H1 (cell line): ENCODE data around the gene BRSK2. TPM values are rescaled to one million over a fixed set of nuclear protein-coding genes. Genes with fewer than 3 reads are reported as not detected.

Experiments used
- CTCF ChIA-PET: fragments of 300-600 bp; sonication (Branson Sonifier 250); formaldehyde crosslinking; loops from one replicate; lab custom pipeline; 2021; ENCODE audit not compliant: partially characterized antibody; lab: Charles Lee
- POLR2A ChIA-PET: fragments of 300-600 bp; sonication (Branson Sonifier 250); formaldehyde crosslinking; loops from one replicate; lab custom pipeline; 2021; ENCODE audit warnings: inconsistent platforms; ENCODE audit not compliant: partially characterized antibody; lab: Charles Lee
- DNase-seq, 2 experiments: peaks; one replicate each; pipeline versions ENCODE4 v3.0.0 to v3.0.0-alpha.2; 2010 to 2022; ENCODE audit warnings: low spot score in 2 of 2, low read depth in 1 of 2, mixed read lengths in 1 of 2
- FAIRE-seq: peaks from 2 replicates; lab custom pipeline; 2011; peaks lifted over from hg19 to GRCh38; lab: Jason Lieb, UNC
- H2AFZ ChIP-seq: 2 replicates; pipeline ENCODE4 v1.8.1; 2012; ENCODE audit warnings: low read length, inconsistent platforms
- H2AK5ac ChIP-seq: 2 replicates; pipeline ENCODE4 v1.6.1; 2013; ENCODE audit warnings: low read depth, low read length
- H2BK120ac ChIP-seq: replicated peaks from 2 replicates; pipeline ENCODE3; 2013; ENCODE audit warnings: low read depth, low read length, inconsistent platforms
- H2BK12ac ChIP-seq: 2 replicates; pipeline ENCODE4 v1.6.1; 2013; ENCODE audit warnings: low read depth, low read length
- H2BK15ac ChIP-seq: 2 replicates; pipeline ENCODE4 v1.6.1; 2013; ENCODE audit warnings: low read length
- H2BK20ac ChIP-seq: 2 replicates; pipeline ENCODE4 v1.6.1; 2013; ENCODE audit warnings: low read length
- H2BK5ac ChIP-seq: 2 replicates; pipeline ENCODE4 v1.6.1; 2013; ENCODE audit warnings: low read depth, low read length
- H3K14ac ChIP-seq: 2 replicates; pipeline ENCODE4 v1.6.1; 2013; ENCODE audit warnings: inconsistent platforms; ENCODE audit not compliant: insufficient read length
- H3K18ac ChIP-seq: 2 replicates; pipeline ENCODE4 v1.6.1; 2013; ENCODE audit warnings: low read length; ENCODE audit errors: extremely low read depth
- H3K23ac ChIP-seq: 2 replicates; pipeline ENCODE4 v1.6.1; 2013; ENCODE audit warnings: inconsistent platforms; ENCODE audit not compliant: insufficient read length
- H3K23me2 ChIP-seq: 2 replicates; pipeline ENCODE4 v1.6.1; 2013; ENCODE audit warnings: low read depth, low read length
- H3K27ac ChIP-seq: 2 replicates; pipeline ENCODE4 v1.6.1; 2011; ENCODE audit warnings: low read depth, low read length, inconsistent platforms
- H3K27me3 ChIP-seq, 4 experiments: replicated peaks in 1 of 4; 1 replicate in 1 of 4; 2 replicates in 3 of 4; pipeline versions ENCODE4 v1.6.1 to v1.8.1; 2011 to 2013; ENCODE audit warnings: low read length in 3 of 4, mild to moderate bottlenecking in 3 of 4, inconsistent platforms in 2 of 4, mixed read lengths in 2 of 4, moderate library complexity in 1 of 4; ENCODE audit not compliant: control insufficient read depth in 3 of 4, insufficient read depth in 3 of 4; ENCODE audit errors: extremely low read depth in 1 of 4
- H3K36me3 ChIP-seq, 4 experiments: 2 replicates each; pipeline versions ENCODE4 v1.6.1 to v1.8.1; 2011 to 2013; ENCODE audit warnings: mild to moderate bottlenecking in 4 of 4, low read length in 3 of 4, moderate library complexity in 2 of 4, control low read depth in 1 of 4, inconsistent platforms in 1 of 4; ENCODE audit not compliant: insufficient read depth in 4 of 4, control insufficient read depth in 2 of 4
- H3K4ac ChIP-seq: replicated peaks from 2 replicates; pipeline ENCODE3; 2013; ENCODE audit warnings: low read length, low read depth, mixed read lengths, inconsistent platforms; ENCODE audit not compliant: insufficient read length
- H3K4me1 ChIP-seq, 4 experiments: replicated peaks in 1 of 4; 1 replicate in 1 of 4; 2 replicates in 3 of 4; pipeline versions ENCODE4 v1.6.1 to v1.8.1; 2011 to 2013; ENCODE audit warnings: low read length in 3 of 4, inconsistent platforms in 2 of 4, mixed read lengths in 1 of 4; ENCODE audit not compliant: insufficient read depth in 4 of 4, control insufficient read depth in 3 of 4
- H3K4me2 ChIP-seq, 2 experiments: 2 replicates each; pipeline versions ENCODE4 v1.6.1 to v1.8.1; 2011 to 2013; ENCODE audit warnings: low read depth in 2 of 2, low read length in 2 of 2, control low read depth in 1 of 2, inconsistent platforms in 1 of 2, mild to moderate bottlenecking in 1 of 2; ENCODE audit not compliant: insufficient read depth in 1 of 2
- H3K4me3 ChIP-seq, 4 experiments: fragments of 200-600, 300-600 bp in 1 of 4; sonication (generic), shearing (Covaris generic), sonication (Bioruptor Twin) in 1 of 4; 2 replicates each; pipeline versions ENCODE4 v1.5.1 to v1.8.1; 2011 to 2016; ENCODE audit warnings: low read length in 4 of 4, low read depth in 3 of 4, control low read depth in 2 of 4, inconsistent platforms in 2 of 4, mild to moderate bottlenecking in 2 of 4, mixed read lengths in 1 of 4, moderate library complexity in 1 of 4; ENCODE audit not compliant: insufficient read depth in 2 of 4; ENCODE audit errors: extremely low read depth in 1 of 4
- H3K56ac ChIP-seq: replicated peaks from 2 replicates; pipeline ENCODE3; 2013; ENCODE audit warnings: low read depth, mild to moderate bottlenecking, mixed read lengths, low read length, inconsistent platforms; ENCODE audit not compliant: insufficient read length
- H3K79me1 ChIP-seq: 2 replicates; pipeline ENCODE4 v1.6.1; 2013; ENCODE audit warnings: low read depth, low read length, control low read depth
- H3K79me2 ChIP-seq, 2 experiments: 2 replicates each; pipeline versions ENCODE4 v1.6.1 to v1.8.1; 2012 to 2013; ENCODE audit warnings: low read length in 2 of 2, mild to moderate bottlenecking in 2 of 2, inconsistent platforms in 1 of 2; ENCODE audit not compliant: insufficient read depth in 2 of 2, control insufficient read depth in 1 of 2
- H3K9ac ChIP-seq, 4 experiments: replicated peaks in 1 of 4; 1 replicate in 1 of 4; 2 replicates in 3 of 4; pipeline versions ENCODE4 v1.6.1 to v1.8.1; 2011 to 2013; ENCODE audit warnings: low read depth in 3 of 4, low read length in 3 of 4, control low read depth in 2 of 4, mild to moderate bottlenecking in 2 of 4, moderate library complexity in 2 of 4, inconsistent platforms in 1 of 4; ENCODE audit errors: extremely low read depth in 1 of 4
- H3K9me3 ChIP-seq, 2 experiments: 2 replicates each; pipeline versions ENCODE4 v1.6.1 to v1.8.1; 2012 to 2013; ENCODE audit warnings: mild to moderate bottlenecking in 2 of 2, moderate library complexity in 2 of 2, control low read depth in 1 of 2, inconsistent platforms in 1 of 2, low read depth in 1 of 2, low read length in 1 of 2, mixed read lengths in 1 of 2; ENCODE audit not compliant: insufficient read depth in 2 of 2
- H4K20me1 ChIP-seq, 2 experiments: replicated peaks in 1 of 2; 2 replicates each; pipeline versions ENCODE3 to v1.8.1; 2011 to 2013; ENCODE audit warnings: inconsistent platforms in 2 of 2, low read length in 2 of 2, mild to moderate bottlenecking in 1 of 2; ENCODE audit not compliant: insufficient read depth in 2 of 2, control insufficient read depth in 1 of 2
- H4K5ac ChIP-seq: 2 replicates; pipeline ENCODE4 v1.6.1; 2013; ENCODE audit warnings: low read length, low read depth, mixed read lengths, inconsistent platforms; ENCODE audit not compliant: insufficient read length
- H4K8ac ChIP-seq: 2 replicates; pipeline ENCODE4 v1.8.0; 2013; ENCODE audit warnings: mild to moderate bottlenecking, moderate library complexity, low read length, inconsistent platforms; ENCODE audit not compliant: insufficient read depth; ENCODE audit errors: extremely low read depth
- H4K91ac ChIP-seq: replicated peaks from 2 replicates; pipeline ENCODE3; 2013; ENCODE audit warnings: low read length, mixed read lengths, inconsistent platforms; ENCODE audit not compliant: insufficient read length
- ASH2L ChIP-seq: fragments of 200-600, 300-600 bp; sonication (generic); IDR thresholded peaks from one replicate; pipeline ENCODE4 v1.7.1; 2017; ENCODE audit warnings: low read length
- CBX8 ChIP-seq: fragments of 300-800, 300-1000 bp; sonication (generic); IDR thresholded peaks from 2 replicates; pipeline ENCODE4 v1.7.1; 2016; ENCODE audit warnings: low read depth, low read length, borderline replicate concordance
- CEBPB ChIP-seq: IDR thresholded peaks from 2 replicates; pipeline ENCODE4 v1.6.1; 2012; ENCODE audit warnings: low read depth, low read length
- CHD1 ChIP-seq: IDR thresholded peaks from 2 replicates; pipeline ENCODE4 v1.6.1; 2012; ENCODE audit warnings: low read depth, low read length, improper control_type of control experiment
- CTBP2 ChIP-seq: IDR thresholded peaks from 2 replicates; pipeline ENCODE4 v1.7.0; 2011; ENCODE audit warnings: borderline replicate concordance, mild to moderate bottlenecking, moderate library complexity, mixed read lengths, low read length; ENCODE audit not compliant: insufficient read depth, insufficient read length
- EP300 ChIP-seq, 2 experiments: IDR thresholded peaks; 1 replicate in 1 of 2; 2 replicates in 1 of 2; pipeline ENCODE4 v1.6.1; 2011 to 2012; ENCODE audit warnings: low read depth in 2 of 2, low read length in 2 of 2, mild to moderate bottlenecking in 2 of 2, borderline replicate concordance in 1 of 2, inconsistent platforms in 1 of 2, moderate library complexity in 1 of 2
- GTF2F1 ChIP-seq: IDR thresholded peaks from 2 replicates; pipeline ENCODE4 v1.6.1; 2012; ENCODE audit warnings: low read depth, low read length, improper control_type of control experiment, borderline replicate concordance
- RAD21 ChIP-seq, 2 experiments: IDR thresholded peaks in 1 of 2; conservative IDR thresholded peaks in 1 of 2; 2 replicates each; pipeline ENCODE4 v1.6.1; 2011; ENCODE audit warnings: low read depth in 2 of 2, low read length in 2 of 2, improper control_type of control experiment in 1 of 2, inconsistent platforms in 1 of 2, mild to moderate bottlenecking in 1 of 2, moderate library complexity in 1 of 2
- RNF2 ChIP-seq: fragments of 200-900, 300-1000 bp; sonication (generic); IDR thresholded peaks from 2 replicates; pipeline ENCODE4 v1.7.1; 2016; ENCODE audit warnings: borderline replicate concordance, low read depth, mild to moderate bottlenecking, antibody characterized with exemption, low read length; ENCODE audit not compliant: poor library complexity, severe bottlenecking; ENCODE audit errors: missing control alignments
- SAP30 ChIP-seq: fragments of 300-600 bp; sonication (generic); IDR thresholded peaks from 2 replicates; pipeline ENCODE4 v1.7.1; 2012; ENCODE audit warnings: low read length, moderate library complexity, mild to moderate bottlenecking, inconsistent platforms; ENCODE audit not compliant: insufficient read depth, insufficient replicate concordance
- SP2 ChIP-seq: IDR thresholded peaks from 2 replicates; pipeline ENCODE4 v1.6.1; 2012; ENCODE audit warnings: mild to moderate bottlenecking, low read length, inconsistent platforms
- SP4 ChIP-seq: IDR thresholded peaks from 2 replicates; pipeline ENCODE4 v1.6.1; 2012; ENCODE audit warnings: low read length, inconsistent platforms
- TAF7 ChIP-seq: optimal IDR thresholded peaks from 2 replicates; pipeline ENCODE3; 2011; ENCODE audit warnings: low read depth, mild to moderate bottlenecking, inconsistent platforms, low read length, moderate library complexity, borderline replicate concordance
- WGBS, 2 experiments: shearing (Covaris generic) in 1 of 2; methylation state at CpG; one replicate each; pipeline versions ENCODE4 v1.1.6 to v1.1.7; 2013 to 2015; ENCODE audit warnings: low lambda C conversion rate in 2 of 2, mixed read lengths in 2 of 2, inconsistent platforms in 1 of 2, low coverage in 1 of 2, missing lambda C conversion rate in 1 of 2; ENCODE audit not compliant: insufficient replicate concordance in 2 of 2, insufficient coverage in 1 of 2, insufficient read length in 1 of 2; ENCODE audit errors: extremely low coverage in 1 of 2, missing lambda C conversion rate in 1 of 2; 5-methylcytosine and 5-hydroxymethylcytosine counted together
- polyA plus RNA-seq, 7 experiments: library from polyadenylated mRNA; depleted of rRNA in 3 of 7; stranded (reverse) in 5 of 7; unstranded in 2 of 7; fragments of >200 nt in 5 of 7; fragments of 200-250 nt in 2 of 7; gene quantifications; 1 replicate in 5 of 7; 2 replicates in 1 of 7; 4 replicates in 1 of 7; pipeline versions ENCODE4 v1.2.1 to v1.2.3, GENCODE V29; 2011 to 2013; ENCODE audit warnings: missing spikeins in 2 of 7, mixed read lengths in 2 of 7
- total RNA-seq: library from RNA; stranded (reverse); fragmentation: NEBNext Ultra II Directional; extraction: Animal tissue kit (Norgen Biotek cat#: 25700); gene quantifications from 2 replicates; pipeline ENCODE4 v1.2.1, GENCODE V29; 2021

BRSK2 gene
- total and polyA plus RNA-seq, 2 of the 8 experiments (the other 6 are each of a cell fraction or from before 2014, with no cell fraction given): 17.3 to 27.1 TPM

GRCh38 chr11:1403078-1403620, 13.4 kb downstream of the BRSK2 start:
- Histone ChIP-seq H3K23me2 (no peaks in the 10 kb centered on the region), H4K91ac (no peak overlapping the region), H3K4me1 (peaks cover 0 to 2% (median 0%) of the 10 kb centered on the region in 4 experiments; a peak in 1 of 7 replicates), H4K5ac (no peak overlapping the region), H3K9ac (no peak overlapping the region), H2AK5ac (no peak overlapping the region), H2BK12ac (no peak overlapping the region), H2BK15ac (no peak overlapping the region), H3K4me3 (no peak overlapping the region), H3K56ac (no peak overlapping the region), H3K27ac (no peak overlapping the region), H4K8ac (peak overlapping the region; percentile 5; the same call in 1 of the 2 replicates), H4K20me1 (peaks cover 29 to 57% of the 10 kb centered on the region in 2 experiments), H3K14ac (no peak overlapping the region), H3K23ac (no peak overlapping the region), H3K27me3 (no peaks in the 10 kb centered on the region), H2BK20ac (no peak overlapping the region), H3K79me1 (peaks cover 28% of the 10 kb centered on the region), H3K18ac (no peak overlapping the region), H2AFZ (no peak overlapping the region), H2BK120ac (no peak overlapping the region), H3K4me2 (no peak overlapping the region), H3K4ac (no peak overlapping the region), H2BK5ac (no peak overlapping the region), H3K79me2 (peaks cover 0 to 18% of the 10 kb centered on the region in 2 experiments; a peak in 2 of 4 replicates), H3K9me3 (no peaks in the 10 kb centered on the region), H3K36me3 (no peaks in the 10 kb centered on the region)
- WGBS, 2 experiments: 90% methylated on average over 8 of the region's 16 CpGs; no CpG with 5 or more reads in 1 of the 2 experiments
- FAIRE-seq (no peak), DNase-seq (no peak)
- CTCF ChIA-PET: no interaction called here
- POLR2A ChIA-PET: no interaction called here
- TF ChIP-seq CHD1 (no peak), SAP30 (no peak), TAF7 (no peak), CTBP2 (no peak), SP4 (no peak), ASH2L (no peak), RNF2 (no peak), GTF2F1 (no peak), CEBPB (no peak), RAD21 (IDR thresholded peaks at IDR 0.05 in 1 of 2, conservative IDR thresholded peaks at IDR 0.05 in 1 of 2; ENCODE audit: low read depth in 2 of 2, low read length in 2 of 2) (no peak), SP2 (no peak), EP300 (IDR thresholded peaks at IDR 0.05; ENCODE audit: borderline replicate concordance in 1 of 2, low read depth in 2 of 2, low read length in 2 of 2) (no peak), CBX8 (no peak)
